HG02571 (cell line): ENCODE measurements around the gene IL17RC.

Source experiments
- ATAC-seq: cut with Tn5 transposase; IDR thresholded peaks from one replicate; pipeline ENCODE4 v1.9.1; 2021; ENCODE audit warnings: mild to moderate bottlenecking, moderate library complexity; ENCODE audit not compliant: unreplicated experiment

Gene IL17RC

GRCh38 chr3:9976721-9977709 is 60.1 kb downstream of the IL17RC start:
- no peak for ATAC-seq

- no peak for ATAC-seq
Measured at GRCh38 chr3:9978710-9979305, 61.9 kb downstream of the IL17RC start.

GRCh38 chr3:9980251-9980650 is 63.4 kb downstream of the IL17RC start:
- ATAC-seq: no peak
